ENCODE measurements around the gene CLASP2. TPM values are rescaled to one million over a fixed set of nuclear protein-coding genes. Genes with fewer than 3 reads are reported as not detected.

CLASP2 gene
- total and polyA plus RNA-seq, 9 donors = 14.5 to 71.2 (median 66.0) TPM

- no peaks in the 10 kb centered on the region for H3K9me3 ChIP-seq
- TF ChIP-seq CTCF (IDR thresholded peaks at IDR 0.05) (no peak), EP300 (IDR thresholded peaks at IDR 0.05) (no peak), POLR2A (IDR thresholded peaks at IDR 0.05) (no peak)
- WGBS, 3 donors = 40 to 57% (median 42%) methylated on average over 1 of the region's 1 CpG
- intact Hi-C loops (cut with DNase I) = no loop called here
- H3K4me3 ChIP-seq = no peak overlapping the region
- no peaks in the 10 kb centered on the region for H3K36me3 ChIP-seq
- DNase-seq = no peak
- H3K27ac ChIP-seq = no peak overlapping the region
- no peaks in the 10 kb centered on the region for H3K27me3 ChIP-seq
- no peaks in the 10 kb centered on the region for H3K4me1 ChIP-seq (ENCODE audit: insufficient read depth)
Observed at GRCh38 chr3:33664195-33664594, 53.9 kb downstream of the CLASP2 start.

- TF ChIP-seq POLR2A (IDR thresholded peaks at IDR 0.05) (no peak), EP300 (IDR thresholded peaks at IDR 0.05) (no peak), CTCF (IDR thresholded peaks at IDR 0.05) (no peak)
- intact Hi-C loops (cut with DNase I) = no loop called here
- no peak for DNase-seq
- Histone ChIP-seq H3K9me3 (no peaks in the 10 kb centered on the region), H3K4me1 (ENCODE audit: insufficient read depth) (no peaks in the 10 kb centered on the region), H3K27ac (no peak overlapping the region), H3K4me3 (no peak overlapping the region), H3K27me3 (no peaks in the 10 kb centered on the region), H3K36me3 (no peaks in the 10 kb centered on the region)
Observed at GRCh38 chr3:33663042-33663441, 55.0 kb downstream of the CLASP2 start.

GRCh38 chr3:33659856-33660434 is 58.1 kb downstream of the CLASP2 start:
- no peak for DNase-seq
- TF ChIP-seq CTCF (IDR thresholded peaks at IDR 0.05) (no peak), EP300 (IDR thresholded peaks at IDR 0.05) (no peak), POLR2A (IDR thresholded peaks at IDR 0.05) (no peak)
- WGBS, 3 donors = 14 to 21% (median 17%) methylated on average over 5 of the region's 5 CpGs
- H3K27me3 ChIP-seq = no peaks in the 10 kb centered on the region
- H3K4me3 ChIP-seq = peak overlapping the region; percentile 48
- no peaks in the 10 kb centered on the region for H3K36me3 ChIP-seq
- H3K27ac ChIP-seq = peak overlapping the region in 1 of 2 donors; percentile 20
- intact Hi-C loops (cut with DNase I) = no loop called here
- H3K4me1 ChIP-seq (ENCODE audit: insufficient read depth) = no peaks in the 10 kb centered on the region
- no peaks in the 10 kb centered on the region for H3K9me3 ChIP-seq

GRCh38 chr3:33658991-33659848 is 58.8 kb downstream of the CLASP2 start:
- Histone ChIP-seq H3K27me3 (no peaks in the 10 kb centered on the region), H3K36me3 (no peaks in the 10 kb centered on the region), H3K9me3 (no peaks in the 10 kb centered on the region), H3K27ac (peak overlapping the region in 1 of 2 donors; percentile 20), H3K4me1 (ENCODE audit: insufficient read depth) (no peaks in the 10 kb centered on the region), H3K4me3 (peak overlapping the region; percentile 48)
- intact Hi-C loops (cut with DNase I) = no loop called here
- DNase-seq = peak; percentile 53 to 68 (median 65)
- TF ChIP-seq CTCF (IDR thresholded peaks at IDR 0.05) (no peak), POLR2A (IDR thresholded peaks at IDR 0.05) (no peak), EP300 (IDR thresholded peaks at IDR 0.05) (no peak)
- 0 to 2% (median 0%) methylated on average over 16 of the region's 16 CpGs for WGBS, 3 donors
